Stimulated activated CD8-positive, alpha-beta memory T cell treated with anti-CD3 and anti-CD28 coated beads, Interleukin-12 subunit alpha, Interleukin-12 subunit beta, amount 100 ng/mL, for 24 hours (primary cell): ENCODE results near the gene ATXN7L1.
"Not testable (repeated sequence)": the region's sequence is repeated elsewhere in the genome, so short reads cannot be mapped to it uniquely, and the experiment has no call there.

Source experiments
- DNase-seq: peaks from one replicate; pipeline ENCODE4 v3.0.0-alpha.2; 2020; ENCODE audit errors: extremely low read depth

The ATXN7L1 gene

DNA sequence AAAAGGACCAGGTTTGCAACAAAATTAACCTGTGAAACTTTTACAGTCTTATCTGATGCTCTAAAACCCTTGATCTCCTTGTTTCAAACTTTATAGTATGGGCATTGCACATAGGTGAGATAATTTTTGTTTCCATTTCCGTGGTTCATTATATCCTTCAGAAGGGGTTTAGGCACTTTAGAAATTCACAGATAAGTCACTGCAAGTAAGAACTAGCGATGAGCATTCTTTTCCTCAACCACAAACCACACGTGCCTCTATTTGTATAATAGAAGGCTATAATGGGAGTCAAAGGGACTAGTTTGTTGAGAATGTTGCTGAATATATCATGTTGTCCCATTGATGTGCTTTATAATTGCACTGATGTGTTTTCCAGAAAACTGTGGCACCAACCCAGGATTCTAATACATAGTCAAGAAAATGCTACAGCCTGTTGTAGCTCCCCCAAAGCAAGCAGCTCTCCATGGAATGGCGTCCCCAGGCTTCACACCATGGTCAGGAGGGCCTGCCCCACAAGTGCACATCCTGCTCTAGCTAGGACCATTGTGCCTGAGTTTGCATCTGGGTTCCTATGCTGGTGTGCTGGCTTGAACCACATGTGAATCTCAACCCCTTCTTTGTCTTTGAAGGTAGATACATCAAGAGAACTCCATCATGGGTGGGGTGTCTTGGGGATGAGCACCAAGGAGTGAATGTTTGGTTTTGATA, 14.0 kb upstream of the ATXN7L1 start:
- DNase-seq, result no peak

DNA sequence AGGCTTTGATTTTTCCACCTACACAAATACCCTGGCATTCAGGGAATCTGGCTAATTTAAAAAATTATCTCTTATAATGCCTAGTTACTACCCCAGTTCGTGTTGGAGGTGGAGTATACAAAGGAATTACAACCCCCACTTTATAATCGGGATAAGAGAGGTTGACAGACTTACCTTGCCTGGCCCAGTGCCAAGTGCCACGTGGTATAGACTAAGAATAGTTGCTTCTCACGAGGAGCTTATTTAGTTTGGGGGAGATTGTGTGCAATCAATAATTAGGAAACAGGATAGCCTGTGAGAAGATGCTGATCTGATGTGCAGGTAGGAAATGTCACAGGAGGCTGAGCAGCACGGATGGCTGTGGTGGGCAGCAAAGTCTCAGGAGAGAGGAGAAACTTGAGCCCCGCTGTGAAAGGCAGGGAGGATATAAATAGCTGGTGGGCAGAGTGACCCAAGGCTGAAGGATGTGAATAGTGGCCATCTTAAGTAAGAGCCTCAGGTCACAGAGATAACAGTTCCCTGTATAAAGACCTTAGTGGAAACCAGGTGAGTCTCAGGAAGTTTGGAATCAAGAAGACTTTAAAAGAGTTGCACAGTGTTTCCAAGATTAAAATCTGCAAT, 11.3 kb upstream of the ATXN7L1 start:
- no peak for DNase-seq

DNA sequence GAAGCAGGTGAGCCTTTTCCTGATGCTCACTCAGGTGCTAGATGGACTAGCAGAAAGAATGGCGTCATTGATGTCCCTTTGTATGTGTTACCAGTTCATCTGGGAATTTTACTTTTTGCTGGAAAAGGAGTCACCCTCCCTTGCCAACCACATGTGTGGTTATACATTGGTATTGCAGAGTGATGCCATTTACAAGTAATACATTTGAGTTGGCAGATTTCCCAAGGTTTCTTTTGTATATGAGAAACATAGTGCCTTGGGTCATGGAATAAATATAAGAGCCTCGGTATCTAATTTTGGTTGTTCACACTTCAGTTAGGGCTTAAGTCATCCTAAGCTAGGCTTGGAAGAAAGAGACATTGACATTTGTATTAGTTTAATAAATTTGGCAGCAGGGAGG, 10.4 kb upstream of the ATXN7L1 start:
- no peak for DNase-seq

DNA sequence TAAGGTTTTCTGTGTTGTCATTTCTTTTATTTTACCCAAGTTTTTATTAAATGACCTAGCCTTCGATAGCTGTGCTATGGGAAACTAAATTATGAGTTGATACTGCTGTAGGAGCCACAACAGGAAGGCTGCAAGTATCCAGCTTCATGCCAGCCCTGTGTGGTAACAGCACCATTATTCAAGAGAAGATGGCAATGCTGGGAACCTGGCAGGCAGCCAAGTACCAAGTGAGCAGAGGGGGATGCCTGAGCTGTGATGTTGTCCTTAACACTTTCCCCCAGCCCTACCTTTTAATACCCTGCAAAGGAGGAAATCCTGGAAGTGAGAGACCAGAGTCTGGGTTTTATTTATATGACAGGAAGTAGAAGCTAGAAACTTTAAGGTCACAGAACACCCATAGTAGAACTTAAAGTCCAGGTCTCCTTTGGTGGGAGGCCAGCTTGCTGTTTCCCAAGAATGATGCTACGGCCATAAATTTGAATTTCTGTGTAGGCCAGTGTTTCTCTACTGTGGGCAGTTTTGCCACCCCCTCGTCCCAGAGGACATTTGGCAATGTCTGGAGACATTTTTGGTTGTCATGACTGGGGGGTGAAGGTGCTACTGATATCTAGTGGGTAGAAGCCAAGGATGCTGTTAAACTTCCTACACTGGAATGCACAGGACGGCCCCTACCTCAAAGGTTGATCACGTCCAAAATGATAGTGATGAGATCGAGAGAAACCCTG, 9.2 kb upstream of the ATXN7L1 start:
- DNase-seq, result no peak

- DNase-seq, result not testable (repeated sequence)
These were observed 6.8 kb upstream of the ATXN7L1 start for GRCh38 chr7:105883179-105883578.

GRCh38 chr7:105881439-105881838, 5.0 kb upstream of the ATXN7L1 start:
- no peak for DNase-seq

DNA sequence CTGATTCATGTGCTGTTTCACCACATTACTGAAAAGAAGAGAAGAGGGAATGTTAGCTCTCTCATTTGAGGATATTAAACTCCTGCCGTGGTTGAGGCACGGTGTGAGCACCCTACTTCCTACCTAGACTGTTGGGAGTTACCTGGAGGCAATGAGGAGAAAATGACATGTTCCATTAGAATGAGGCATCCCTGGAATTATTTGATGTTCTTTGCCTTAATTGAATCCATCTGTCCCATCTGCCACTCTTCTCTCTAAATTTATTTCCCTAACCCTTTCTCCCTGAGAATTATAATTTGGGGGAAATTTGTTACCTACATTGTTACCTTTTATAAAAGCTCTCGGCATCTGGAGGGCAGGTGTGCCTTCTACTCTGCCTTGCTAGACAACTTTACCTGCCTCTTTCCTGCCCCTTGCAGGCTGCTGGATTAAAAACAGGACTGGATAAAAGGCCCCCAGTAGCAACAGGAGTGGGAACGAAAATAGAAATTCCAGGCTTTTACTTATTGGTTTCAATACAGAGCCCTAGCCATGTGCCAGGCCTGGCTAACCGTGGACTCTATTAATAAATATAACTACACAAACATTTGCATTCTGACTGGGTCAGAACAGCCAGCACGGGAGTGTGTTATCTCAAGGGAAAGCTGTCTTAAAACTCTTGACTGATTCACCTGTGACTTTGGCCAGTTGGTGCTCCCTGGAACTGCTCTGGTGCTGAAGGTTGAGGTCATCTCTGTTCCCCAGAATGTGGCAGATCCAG, 4.4 kb upstream of the ATXN7L1 start:
- DNase-seq, result no peak

DNA sequence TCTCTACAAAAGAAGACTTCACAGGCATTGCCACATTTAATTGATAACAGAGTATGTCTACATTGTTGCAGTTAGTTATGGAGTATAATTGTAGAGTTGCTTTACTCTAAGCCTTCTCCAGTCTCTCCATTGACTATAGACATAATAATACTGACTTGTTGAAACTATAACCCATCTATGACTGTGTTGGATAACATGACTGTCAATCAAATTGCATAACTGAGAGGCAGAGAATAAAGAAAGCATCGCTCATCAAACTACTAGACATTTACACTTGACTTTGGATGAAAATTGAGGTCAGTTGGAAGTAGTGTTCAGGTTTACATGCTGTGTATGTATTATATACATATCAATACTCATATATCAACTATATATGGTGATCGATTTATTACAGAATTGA, 3.4 kb upstream of the ATXN7L1 start:
- DNase-seq, result no peak

DNA sequence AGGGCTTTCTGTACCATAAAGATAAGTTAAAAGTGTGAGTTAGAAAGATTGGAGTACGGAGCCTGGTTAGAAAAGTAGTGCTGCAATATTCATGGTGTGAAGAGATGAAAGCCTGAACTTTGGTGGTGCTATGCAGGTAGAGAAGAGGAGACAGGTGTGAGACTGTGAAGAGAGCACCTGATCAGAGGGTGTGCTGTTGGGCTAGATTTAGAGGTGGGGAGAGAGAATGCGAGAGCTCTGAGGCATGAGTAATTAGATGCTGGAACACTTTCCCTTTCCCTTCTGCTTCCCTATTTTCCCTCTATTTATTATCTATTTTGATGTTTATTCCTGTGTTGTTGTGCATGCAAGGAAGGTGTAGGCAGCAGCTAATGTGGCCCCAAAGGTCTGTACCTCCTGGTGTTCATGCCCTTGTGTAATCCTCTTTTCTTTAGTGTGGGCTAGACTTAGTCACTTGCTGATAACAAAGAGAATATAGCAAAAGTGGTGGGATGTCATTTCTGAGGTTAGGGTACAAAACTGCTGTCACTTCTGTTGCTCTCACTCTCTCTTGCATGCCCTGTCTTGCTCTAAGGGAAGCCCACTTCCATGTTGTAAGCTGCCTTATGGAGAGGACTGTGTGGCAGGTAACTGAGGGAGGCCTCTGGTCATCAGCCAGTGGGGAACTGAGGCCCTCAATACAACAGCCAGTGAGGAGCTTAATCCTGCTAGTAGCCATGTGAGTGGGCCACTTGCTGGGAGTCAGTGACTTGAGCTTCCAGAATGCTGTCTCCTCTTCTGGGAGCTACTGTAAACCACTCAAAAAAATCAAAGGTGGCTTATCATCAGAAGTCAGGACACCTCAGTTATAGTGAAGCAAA, 2.6 kb upstream of the ATXN7L1 start:
- no peak for DNase-seq

- no peak for DNase-seq
These were observed 1.3 kb upstream of the ATXN7L1 start for GRCh38 chr7:105877736-105878135.

- DNase-seq, result no peak
These were observed 684 bp upstream of the ATXN7L1 start for GRCh38 chr7:105876964-105877601.

DNA sequence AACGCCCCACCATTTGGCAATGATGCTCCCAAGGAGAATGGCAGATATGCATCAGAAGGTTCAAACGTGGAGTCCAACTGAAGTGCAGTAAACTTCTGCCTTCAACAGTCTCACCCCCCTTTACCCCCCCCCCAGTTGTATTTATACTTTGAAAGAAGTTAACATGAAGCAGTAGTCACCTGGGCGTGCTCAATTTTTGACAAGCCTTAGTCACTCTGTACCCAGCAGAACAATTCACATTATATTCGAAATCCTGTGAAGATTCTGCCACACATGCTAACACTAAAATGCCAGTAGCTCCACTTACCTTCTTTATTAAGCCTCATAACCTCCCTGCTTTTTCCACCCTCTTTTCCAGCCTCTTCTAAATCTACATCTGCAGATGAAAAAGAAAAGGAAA, 894 bp downstream of the ATXN7L1 start:
- DNase-seq, result no peak

DNA sequence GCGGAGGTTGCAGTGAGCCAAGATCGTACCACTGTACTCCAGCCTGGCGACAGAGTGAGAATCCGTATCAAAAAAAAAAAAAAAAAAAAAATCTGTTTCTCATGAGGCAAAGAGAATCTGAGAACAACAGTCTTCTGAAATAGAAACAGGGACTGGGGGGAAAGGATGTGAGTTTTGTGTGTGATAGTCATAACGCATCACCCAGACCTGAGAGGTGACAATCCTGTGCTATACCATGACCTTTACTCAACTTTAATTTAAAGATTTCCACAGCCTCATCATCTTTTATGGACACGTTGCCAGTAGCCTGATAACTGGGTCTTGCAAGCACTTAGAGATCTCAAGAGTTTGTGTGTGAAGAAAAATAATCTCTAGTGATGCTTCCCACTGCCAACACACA, 2.3 kb downstream of the ATXN7L1 start:
- DNase-seq, result no peak

GRCh38 chr7:105872491-105872890, 3.9 kb downstream of the ATXN7L1 start:
- no peak for DNase-seq

DNA sequence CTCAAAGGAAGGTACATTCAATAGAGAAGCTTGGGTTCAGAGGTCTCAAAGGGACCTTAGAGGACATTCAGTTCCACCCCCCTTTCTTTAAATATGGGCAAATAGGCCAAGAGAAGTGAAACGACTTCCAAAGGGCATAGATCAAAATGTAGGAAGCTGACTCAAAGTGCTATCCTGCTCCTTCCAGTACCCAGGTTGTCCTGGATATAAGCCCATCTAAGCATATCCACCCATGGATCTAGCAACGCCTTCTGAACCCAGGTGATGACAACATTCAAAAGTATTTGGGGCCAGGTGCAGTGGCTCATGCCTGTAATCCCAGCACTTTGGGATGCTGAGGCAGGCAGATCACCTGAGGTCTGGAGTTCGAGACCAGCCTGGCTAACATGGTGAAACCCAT, 5.3 kb downstream of the ATXN7L1 start:
- DNase-seq, result no peak

- no peak for DNase-seq
These were observed 10.1 kb downstream of the ATXN7L1 start for GRCh38 chr7:105866102-105866801.

- no peak for DNase-seq
These were observed 12.5 kb downstream of the ATXN7L1 start for GRCh38 chr7:105863876-105864275.

DNA sequence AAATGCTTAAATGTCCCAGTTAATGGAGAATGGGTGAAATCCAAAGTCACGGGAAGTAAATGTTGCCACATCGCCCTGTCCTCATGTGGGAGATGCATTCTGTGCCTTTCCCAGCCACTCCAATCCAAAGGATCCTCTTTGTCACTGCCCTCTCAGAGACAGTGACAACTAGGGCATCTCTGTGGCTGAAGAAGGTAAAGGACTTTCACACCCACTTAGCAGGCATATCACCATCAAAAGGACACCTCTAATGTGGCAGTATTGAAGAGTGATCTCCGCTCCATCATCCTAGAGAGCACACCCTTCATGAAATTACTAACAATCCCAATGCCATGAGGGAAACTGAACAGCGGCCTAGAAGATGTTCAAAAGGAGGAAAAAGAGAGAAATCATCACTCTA, 13.6 kb downstream of the ATXN7L1 start:
- no peak for DNase-seq

DNA sequence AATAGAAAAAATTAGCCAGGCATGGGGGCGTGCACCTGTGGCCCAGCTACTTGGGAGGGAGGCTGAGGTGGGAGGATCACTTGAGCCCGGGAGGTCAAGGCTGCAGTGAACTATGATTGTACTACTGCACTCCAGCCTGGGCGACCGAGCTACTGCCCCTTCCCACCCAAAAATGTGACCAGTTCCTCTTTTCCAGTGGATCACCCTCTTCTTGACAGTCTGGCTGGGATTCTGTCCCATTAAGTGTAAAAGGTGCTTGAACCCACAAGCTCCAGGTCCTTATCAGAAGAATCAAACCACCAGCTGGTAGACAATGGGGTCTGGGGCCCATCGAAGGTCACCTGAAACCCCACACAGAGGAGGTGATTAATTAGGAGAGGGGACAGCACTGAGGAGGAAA, 14.1 kb downstream of the ATXN7L1 start:
- no peak for DNase-seq

- DNase-seq, result no peak
These were observed 15.2 kb downstream of the ATXN7L1 start for GRCh38 chr7:105861224-105861623.
